ENCODE results near the gene BBS7. TPM values are rescaled to one million over a fixed set of nuclear protein-coding genes. Genes with fewer than 3 reads are reported as not detected.

Gene BBS7
- total and polyA plus RNA-seq, 4 donors = 8.6 to 22.1 (median 10.8) TPM

GRCh38 chr4:121811122-121811521 is 59.2 kb downstream of the BBS7 start:
- peaks cover 11 to 39% (median 27%) of the 10 kb centered on the region in 4 donors for H3K36me3 ChIP-seq (ENCODE audit: control insufficient read depth in 4 of 4, insufficient read depth in 4 of 4, low read length in 4 of 4)
- no peaks in the 10 kb centered on the region for H3K9me3 ChIP-seq (ENCODE audit: control insufficient read depth in 4 of 4, insufficient read depth in 3 of 4, low read length in 3 of 4)
- no peak for ATAC-seq (ENCODE audit: insufficient read depth, low FRiP score)
- H3K4me3 ChIP-seq = no peak overlapping the region
- H3K4me1 ChIP-seq (ENCODE audit: control insufficient read depth in 5 of 5, insufficient read depth in 5 of 5, low read length in 5 of 5) = no peaks in the 10 kb centered on the region
- no peak overlapping the region for H3K27ac ChIP-seq (ENCODE audit: low read depth in 1 of 2, low read length in 1 of 2)
- H3K9ac ChIP-seq (ENCODE audit: insufficient read depth in 1 of 2, low read length in 2 of 2) = no peak overlapping the region
- no peak for TF ChIP-seq CTCF (IDR thresholded peaks at IDR 0.05; ENCODE audit: control extremely low read depth, extremely low read depth)
- H3K27me3 ChIP-seq (ENCODE audit: control insufficient read depth in 3 of 3, insufficient read depth in 3 of 3, low read length in 2 of 3) = no peaks in the 10 kb centered on the region
- no peak for DNase-seq

GRCh38 chr4:121806411-121806810 is 63.9 kb downstream of the BBS7 start:
- no peak overlapping the region for H3K4me3 ChIP-seq
- peaks cover 15 to 49% (median 25%) of the 10 kb centered on the region in 4 donors for H3K36me3 ChIP-seq (ENCODE audit: control insufficient read depth in 4 of 4, insufficient read depth in 4 of 4, low read length in 4 of 4)
- TF ChIP-seq CTCF (IDR thresholded peaks at IDR 0.05; ENCODE audit: control extremely low read depth, extremely low read depth) = no peak
- H3K4me1 ChIP-seq (ENCODE audit: control insufficient read depth in 5 of 5, insufficient read depth in 5 of 5, low read length in 5 of 5) = peaks cover 0 to 8% (median 0%) of the 10 kb centered on the region in 5 donors
- DNase-seq = peak in 2 of 3 donors; percentile 53 to 59
- no peak overlapping the region for H3K27ac ChIP-seq (ENCODE audit: low read depth in 1 of 2, low read length in 1 of 2)
- ATAC-seq (ENCODE audit: insufficient read depth, low FRiP score) = no peak
- no peaks in the 10 kb centered on the region for H3K9me3 ChIP-seq (ENCODE audit: control insufficient read depth in 4 of 4, insufficient read depth in 3 of 4, low read length in 3 of 4)
- H3K27me3 ChIP-seq (ENCODE audit: control insufficient read depth in 3 of 3, insufficient read depth in 3 of 3, low read length in 2 of 3) = no peaks in the 10 kb centered on the region
- H3K9ac ChIP-seq (ENCODE audit: insufficient read depth in 1 of 2, low read length in 2 of 2) = no peak overlapping the region
- 84 to 87% methylated on average over 4 of the region's 4 CpGs for WGBS, 2 donors

GRCh38 chr4:121801715-121802075 is 68.6 kb downstream of the BBS7 start:
- WGBS, 2 donors = 18% methylated on average over 4 of the region's 4 CpGs
- no peaks in the 10 kb centered on the region for H3K9me3 ChIP-seq (ENCODE audit: control insufficient read depth in 4 of 4, insufficient read depth in 3 of 4, low read length in 3 of 4)

More at GRCh38 chr4:121801715-121802075, 68.6 kb downstream of the BBS7 start:
- peak overlapping the region; percentile 79 to 96 for H3K9ac ChIP-seq (ENCODE audit: insufficient read depth in 1 of 2, low read length in 2 of 2)
- H3K36me3 ChIP-seq (ENCODE audit: control insufficient read depth in 4 of 4, insufficient read depth in 4 of 4, low read length in 4 of 4) = peaks cover 6 to 26% (median 13%) of the 10 kb centered on the region in 4 donors
- ATAC-seq (ENCODE audit: insufficient read depth, low FRiP score) (no peak), DNase-seq (no peak)
- TF ChIP-seq CTCF (IDR thresholded peaks at IDR 0.05; ENCODE audit: control extremely low read depth, extremely low read depth) = no peak
- H3K4me3 ChIP-seq = peak overlapping the region; percentile 97
- peaks cover 0 to 13% (median 0%) of the 10 kb centered on the region in 5 donors for H3K4me1 ChIP-seq (ENCODE audit: control insufficient read depth in 5 of 5, insufficient read depth in 5 of 5, low read length in 5 of 5)
- H3K27ac ChIP-seq (ENCODE audit: low read depth in 1 of 2, low read length in 1 of 2) = peak overlapping the region; percentile 37 to 89
- H3K27me3 ChIP-seq (ENCODE audit: control insufficient read depth in 3 of 3, insufficient read depth in 3 of 3, low read length in 2 of 3) = no peaks in the 10 kb centered on the region
